GM19452 (cell line): ENCODE data around the gene DNAJC12.
"Not testable (repeated sequence)": the region's sequence is repeated elsewhere in the genome, so short reads cannot be mapped to it uniquely, and the experiment has no call there.

ENCODE experiments used
- ATAC-seq: cut with Tn5 transposase; IDR thresholded peaks from one replicate; pipeline ENCODE4 v1.9.1; 2021; ENCODE audit not compliant: unreplicated experiment

The DNAJC12 gene

GRCh38 chr10:67837541-67838314 is at the start of gene DNAJC12:
DNAJC12 (minus strand) TSS chr10:67838188; CDS start chr10:67838011, 177 bp downstream.
- ATAC-seq, result no peak

DNA sequence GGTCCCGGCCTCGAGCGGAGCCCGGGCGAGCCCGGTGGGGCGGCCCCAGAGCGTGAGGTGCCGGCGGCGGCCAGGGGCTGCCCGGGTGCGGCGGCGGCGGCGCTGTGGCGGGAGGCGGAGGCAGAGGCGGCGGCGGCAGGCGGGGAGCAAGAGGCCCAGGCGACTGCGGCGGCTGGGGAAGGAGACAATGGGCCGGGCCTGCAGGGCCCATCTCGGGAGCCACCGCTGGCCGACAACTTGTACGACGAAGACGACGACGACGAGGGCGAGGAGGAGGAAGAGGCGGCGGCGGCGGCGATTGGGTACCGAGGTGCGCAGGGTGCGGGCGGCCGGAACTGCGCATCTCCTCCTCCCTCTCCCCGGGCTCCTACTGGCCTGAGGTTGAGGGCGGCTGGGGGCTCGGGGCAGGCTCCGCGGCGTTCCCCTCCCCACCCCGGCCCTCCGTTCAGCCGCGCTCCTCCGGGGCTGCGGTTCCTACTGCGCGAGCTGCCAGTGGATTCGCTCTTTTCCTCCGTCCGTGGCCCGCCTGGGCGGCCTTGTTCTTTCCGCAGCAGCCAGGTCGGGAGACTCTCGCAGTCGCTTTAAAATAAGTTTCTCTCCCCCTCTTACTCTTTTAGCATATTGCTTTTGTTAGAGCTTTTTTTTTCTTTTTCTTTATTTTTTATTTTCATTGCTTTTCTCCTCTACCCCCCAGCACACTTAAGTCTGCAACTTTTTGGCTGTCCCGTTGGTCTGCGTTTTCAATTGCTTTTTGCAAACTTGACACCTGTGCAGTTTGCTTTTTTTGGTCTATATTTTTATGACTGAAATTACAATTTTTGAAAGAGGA is 47.1 kb upstream of the DNAJC12 start:
- peak; percentile 49 for ATAC-seq

DNA sequence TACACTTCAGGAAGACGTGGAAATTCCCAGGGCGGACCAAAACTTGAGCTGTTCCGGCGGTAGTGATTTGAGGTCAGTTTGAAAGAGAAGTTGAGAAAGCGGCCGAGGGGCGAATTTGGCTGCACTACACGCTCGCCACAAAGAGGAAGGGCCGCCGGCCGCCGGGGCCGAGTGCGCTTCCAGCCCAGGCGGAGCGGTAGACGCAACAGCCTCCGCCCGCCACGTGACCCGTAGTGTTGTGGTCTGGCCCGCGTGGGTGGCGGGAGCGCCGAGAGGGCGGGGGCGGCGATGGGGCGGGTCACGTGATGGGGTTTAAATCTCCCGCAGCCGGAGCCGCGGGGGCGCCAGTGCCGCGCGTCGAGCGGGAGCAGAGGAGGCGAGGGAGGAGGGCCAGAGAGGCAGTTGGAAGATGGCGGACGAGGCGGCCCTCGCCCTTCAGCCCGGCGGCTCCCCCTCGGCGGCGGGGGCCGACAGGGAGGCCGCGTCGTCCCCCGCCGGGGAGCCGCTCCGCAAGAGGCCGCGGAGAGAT is 46.4 kb upstream of the DNAJC12 start, which contains the start of gene SIRT1:
Gene SIRT1 (plus strand): TSS at position 344 of the 529 bp plus-strand sequence. CDS start 66 bp downstream, at position 410.
- ATAC-seq, result peak; percentile 85

DNA sequence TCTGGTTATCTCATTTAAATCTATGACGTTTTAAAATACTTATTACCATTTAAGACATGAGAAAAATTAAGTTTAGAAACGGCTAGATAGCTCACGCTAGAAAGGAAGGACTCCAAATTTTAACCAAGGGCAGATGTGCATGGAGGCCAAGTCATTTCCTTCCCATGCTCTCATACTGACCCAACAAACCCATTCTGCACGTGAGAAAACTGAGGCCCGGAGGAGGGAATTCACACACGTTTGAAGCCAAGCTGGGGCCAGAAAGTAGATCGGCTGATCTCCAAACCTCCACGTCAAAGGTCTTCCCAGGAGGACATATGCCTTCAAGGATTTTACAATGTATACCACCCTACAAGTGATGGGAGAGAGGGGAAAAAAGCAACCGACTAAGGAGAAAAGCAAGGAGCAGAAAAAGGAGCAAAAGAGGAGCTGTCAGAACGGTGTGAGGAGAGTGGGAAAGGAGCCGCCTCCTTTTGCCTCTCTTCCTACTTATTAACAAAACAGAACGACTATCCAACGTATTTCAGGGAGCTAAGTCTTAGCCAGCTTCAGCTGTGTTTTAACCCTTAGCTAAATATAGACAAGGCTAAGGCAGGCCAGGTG is 45.8 kb upstream of the DNAJC12 start:
- ATAC-seq, result no peak

DNA sequence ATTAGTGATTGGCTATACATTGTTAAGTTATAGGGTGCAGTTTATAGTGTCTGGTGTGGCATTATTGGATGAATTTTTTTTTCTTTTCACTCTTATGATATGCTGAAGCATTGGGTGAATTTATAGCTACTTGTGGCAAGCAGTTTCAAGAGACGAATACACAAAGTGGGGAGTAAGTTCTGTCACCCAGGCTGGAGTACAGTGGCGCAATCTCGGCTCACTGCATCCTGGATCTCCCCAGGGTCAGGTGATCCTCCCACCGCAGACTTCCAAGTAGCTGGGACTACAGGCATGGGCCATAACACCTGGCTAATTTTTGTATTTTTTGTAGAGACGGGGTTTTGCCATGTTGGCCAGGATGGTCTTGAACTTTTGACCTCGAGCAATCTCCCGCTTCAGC is 40.1 kb upstream of the DNAJC12 start:
- no peak for ATAC-seq

GRCh38 chr10:67877421-67877820 is 39.4 kb upstream of the DNAJC12 start:
- ATAC-seq, result not testable (repeated sequence)

DNA sequence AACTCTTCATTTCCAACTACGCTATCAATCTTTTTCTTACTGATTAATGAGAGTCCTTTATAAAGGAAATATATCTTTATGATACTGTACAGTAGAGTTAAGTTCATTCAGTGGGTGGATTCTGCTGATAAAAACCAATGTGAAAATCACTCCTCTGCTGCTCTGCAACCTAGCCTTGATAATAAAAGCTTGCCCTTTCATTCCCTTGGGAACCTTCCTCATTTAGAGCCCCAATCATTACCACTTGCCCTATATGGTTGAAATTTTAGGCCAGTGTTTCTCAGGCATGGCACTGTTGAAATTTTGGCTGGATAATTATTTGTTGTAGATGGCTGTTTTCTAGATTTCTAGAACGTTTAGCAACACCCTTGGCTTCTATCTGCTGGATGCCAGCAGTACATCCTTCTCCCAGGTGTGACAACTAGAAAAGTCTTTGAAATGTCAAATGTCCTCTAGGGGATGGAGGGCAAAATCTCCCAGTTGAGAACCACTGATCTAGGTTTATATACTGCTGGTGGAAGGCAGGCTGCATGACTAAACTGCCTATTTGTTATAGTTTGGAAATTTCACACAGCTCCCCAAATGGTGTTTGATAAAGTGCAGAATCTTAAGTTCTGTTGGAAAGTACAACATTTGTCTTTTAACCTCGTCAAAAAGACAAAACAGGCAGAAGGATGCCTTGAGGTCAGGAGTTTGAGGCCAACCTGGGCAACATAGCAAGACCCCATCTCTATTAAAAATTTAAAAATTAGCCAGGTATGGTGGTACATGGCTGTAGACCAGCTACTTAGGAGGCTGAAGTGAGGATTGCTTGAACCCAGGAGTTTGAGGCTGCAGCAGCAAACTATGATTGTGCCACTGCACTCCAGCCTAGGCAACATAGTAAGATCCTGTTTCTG is 37.6 kb upstream of the DNAJC12 start:
- no peak for ATAC-seq

DNA sequence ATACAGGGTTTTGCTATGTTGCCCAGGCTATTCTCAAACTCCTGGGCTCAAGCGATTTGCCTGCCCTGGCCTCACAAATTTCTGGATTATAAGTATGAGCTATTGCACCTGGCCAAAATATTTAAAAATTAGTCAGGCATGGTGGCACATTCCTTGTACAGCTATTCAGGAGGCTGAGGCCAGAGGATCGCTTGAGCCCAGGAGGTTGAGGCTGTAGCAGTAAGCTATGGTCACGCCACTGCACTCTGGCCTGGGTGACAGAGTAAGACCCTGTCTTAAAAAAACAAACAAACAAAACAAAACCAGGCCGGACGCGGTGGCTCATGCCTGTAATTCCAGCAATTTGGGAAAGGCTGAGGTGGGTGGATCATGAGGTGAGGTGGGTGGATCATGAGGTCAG is 32.0 kb upstream of the DNAJC12 start:
- no peak for ATAC-seq

- no peak for ATAC-seq
These were observed 30.1 kb upstream of the DNAJC12 start for GRCh38 chr10:67868132-67868531.

DNA sequence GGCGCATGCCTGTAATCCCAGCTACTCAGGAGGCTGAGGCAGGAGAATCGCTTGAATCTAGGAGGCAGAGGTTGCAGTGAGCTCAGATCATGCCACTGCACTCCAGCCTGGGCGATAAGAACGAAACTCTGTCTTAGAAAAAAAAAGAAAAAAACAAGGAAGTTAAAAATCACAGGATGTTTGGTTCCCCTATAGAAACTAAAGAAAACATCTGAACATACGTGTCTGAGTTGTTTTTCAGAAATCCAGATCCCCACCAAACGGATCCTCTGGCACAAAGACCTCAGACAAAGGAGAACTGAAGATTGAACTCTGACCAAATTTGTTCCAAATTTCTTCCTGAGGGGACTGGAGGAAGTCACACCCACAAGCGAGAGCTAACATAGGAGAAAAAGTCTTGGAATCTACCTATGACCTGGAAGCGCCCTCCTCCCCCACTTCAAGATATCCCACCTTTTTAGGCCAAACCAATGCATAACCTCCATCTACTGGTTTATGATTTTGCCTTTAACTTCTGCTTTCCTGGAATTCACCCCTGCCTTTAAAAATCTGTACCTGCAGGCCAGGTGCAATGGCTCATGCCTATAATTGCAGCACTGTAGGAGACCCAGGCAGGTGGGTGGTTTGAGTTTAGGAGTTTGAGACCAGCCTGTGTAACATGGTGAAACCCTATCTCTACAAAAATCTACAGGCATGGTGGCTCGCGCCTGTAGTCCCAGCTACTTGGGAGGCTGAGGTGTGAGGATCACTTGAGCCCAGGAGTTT is 26.8 kb upstream of the DNAJC12 start:
- no peak for ATAC-seq

DNA sequence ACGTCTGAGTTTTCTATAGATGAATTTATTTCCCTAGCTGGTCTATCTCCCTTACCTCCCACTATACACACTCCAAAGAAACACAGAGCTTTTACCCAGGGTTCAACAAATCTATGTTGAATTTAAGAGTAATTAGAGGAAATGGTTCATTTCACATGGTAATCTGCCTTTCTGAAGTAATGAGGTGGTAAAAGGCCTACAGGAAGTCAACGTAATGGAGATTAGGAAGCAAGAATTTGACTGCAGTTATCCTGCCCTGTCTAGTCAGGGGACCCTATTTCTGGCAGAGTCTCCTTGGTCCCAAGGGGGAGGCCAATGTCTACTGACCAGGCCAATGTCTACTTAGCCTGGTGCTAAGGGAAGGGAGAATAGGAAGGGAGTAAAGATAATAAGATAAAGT is 25.1 kb upstream of the DNAJC12 start:
- ATAC-seq, result no peak

- no peak for ATAC-seq
These were observed 23.9 kb upstream of the DNAJC12 start for GRCh38 chr10:67861750-67862432.

DNA sequence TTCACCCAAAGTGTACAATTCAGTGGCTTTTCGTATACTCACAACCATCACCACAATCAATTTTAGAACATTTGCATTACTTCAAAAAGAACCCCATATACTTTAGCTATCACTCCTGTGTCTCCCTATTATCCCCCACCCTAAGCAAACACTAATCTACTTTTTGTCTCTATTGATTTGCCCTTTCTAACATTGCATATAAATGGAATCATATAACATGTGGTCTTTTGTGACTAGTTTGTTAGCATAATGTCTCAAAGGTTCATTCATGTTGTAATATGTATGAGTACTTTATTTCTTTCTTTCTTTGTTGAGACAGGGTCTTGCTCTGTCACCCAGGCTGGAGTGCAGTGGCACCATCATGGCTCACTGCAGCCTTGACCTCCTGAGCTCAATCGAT is 21.0 kb upstream of the DNAJC12 start:
- no peak for ATAC-seq

DNA sequence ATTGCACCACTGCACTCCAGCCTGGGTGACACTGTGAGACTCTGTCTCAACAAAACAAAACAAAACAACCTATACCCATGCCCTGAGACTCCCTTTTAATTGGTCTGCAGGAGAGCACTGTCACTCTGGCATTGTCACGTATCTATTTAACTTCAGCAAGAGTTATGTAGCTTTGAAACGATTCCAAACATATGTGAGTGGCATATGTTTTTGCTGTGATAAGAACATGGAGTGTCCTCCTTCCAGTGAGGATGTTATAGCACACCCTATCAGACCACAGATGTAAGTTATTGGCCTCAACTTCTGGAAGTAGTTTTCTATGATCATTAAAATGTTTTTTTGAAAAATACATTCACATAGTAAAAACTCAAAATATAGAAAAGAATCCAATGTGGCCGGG is 15.5 kb upstream of the DNAJC12 start:
- ATAC-seq, result no peak

DNA sequence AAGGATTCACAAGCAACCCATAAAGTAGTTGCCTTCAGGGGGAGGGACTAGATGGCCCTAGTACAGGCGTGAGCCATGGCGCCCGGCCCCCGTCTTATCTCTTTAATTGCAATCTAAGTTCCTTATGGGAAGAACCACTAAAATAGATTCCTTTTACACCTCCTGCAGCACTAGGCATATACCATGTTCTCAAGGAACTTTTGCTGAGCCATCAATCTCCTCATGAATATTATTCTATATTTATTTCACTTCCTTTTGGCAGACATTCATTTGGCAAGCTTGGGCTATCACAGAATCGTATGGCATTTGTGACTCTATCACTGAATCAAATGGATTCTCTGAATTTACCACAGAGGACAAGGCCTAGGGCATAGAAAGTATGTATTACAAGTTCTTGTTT is 14.8 kb upstream of the DNAJC12 start:
- ATAC-seq, result no peak

GRCh38 chr10:67851186-67851585 is 13.2 kb upstream of the DNAJC12 start:
- no peak for ATAC-seq

DNA sequence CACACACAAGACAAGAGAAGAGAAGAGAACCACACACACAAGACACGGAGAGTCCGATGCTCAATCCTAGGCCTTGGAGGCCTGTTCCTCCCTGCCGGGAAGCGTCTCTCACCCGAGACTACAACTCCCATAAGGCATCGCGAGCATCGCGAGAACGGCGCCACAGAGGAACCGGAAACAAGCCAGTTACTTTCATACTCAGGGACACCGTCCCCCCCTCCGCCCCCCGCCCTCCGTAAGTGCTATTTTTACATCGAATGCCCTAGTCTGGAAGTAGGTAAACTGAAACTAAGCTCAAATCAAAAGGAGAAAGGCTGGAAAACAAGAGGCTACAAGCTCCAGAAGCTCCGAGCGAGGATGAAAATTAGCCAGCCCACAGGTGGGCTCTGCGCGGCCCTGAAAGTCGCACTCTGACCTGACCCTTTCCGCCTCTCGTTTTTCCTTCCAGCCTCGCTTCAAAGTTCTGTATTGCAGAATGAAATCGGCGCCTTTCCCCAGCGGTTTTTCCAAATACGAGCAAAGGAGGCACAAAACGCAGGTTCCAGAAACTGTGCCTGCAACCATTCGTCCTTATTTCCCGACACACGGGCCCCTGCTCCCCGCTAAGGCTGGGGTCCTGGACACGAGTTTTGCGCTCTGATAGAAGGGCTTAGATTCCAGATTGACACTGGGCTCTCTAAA is 11.5 kb upstream of the DNAJC12 start:
- peak; percentile 89 for ATAC-seq

- no peak for ATAC-seq
These were observed 5.3 kb upstream of the DNAJC12 start for GRCh38 chr10:67843284-67843683.

- no peak for ATAC-seq
These were observed 3.7 kb upstream of the DNAJC12 start for GRCh38 chr10:67841737-67842136.
